Activated T-cell treated with anti-CD3 and anti-CD28 coated beads, Interleukin-2, amount 50 U/mL, for 1 hour (primary cell): Measurements from ENCODE around the gene TAF6.
A peak's percentile ranks its signal among the peaks of the same experiment; 100 is the strongest.
"Not testable (repeated sequence)": the region's sequence is repeated elsewhere in the genome, so short reads cannot be mapped to it uniquely, and the experiment has no call there.

Experiments used
- DNase-seq: peaks from one replicate; pipeline ENCODE4 v3.0.0-alpha.2; 2020

The TAF6 gene

GRCh38 chr7:100152404-100152803 is 33.2 kb upstream of the TAF6 start:
- no peak for DNase-seq

- peak; percentile 94 for DNase-seq
These were observed 29.6 kb upstream of the TAF6 start, which contains the start of gene LAMTOR4 for GRCh38 chr7:100148559-100149328. LAMTOR4 (plus strand) TSS chr7:100148918; CDS start chr7:100148973, 55 bp downstream.

- no peak for DNase-seq
These were observed 29.0 kb upstream of the TAF6 start for GRCh38 chr7:100148225-100148558.

GRCh38 chr7:100147278-100147677 is 28.1 kb upstream of the TAF6 start:
- no peak for DNase-seq

GRCh38 chr7:100146350-100146749 is 27.2 kb upstream of the TAF6 start:
- not testable (repeated sequence) for DNase-seq

GRCh38 chr7:100142461-100142860 is 23.3 kb upstream of the TAF6 start:
- no peak for DNase-seq

GRCh38 chr7:100141555-100141949 is 22.4 kb upstream of the TAF6 start:
- DNase-seq = no peak

GRCh38 chr7:100137851-100138760 is 18.9 kb upstream of the TAF6 start:
- DNase-seq = no peak

- DNase-seq = peak; percentile 70
These were observed 13.6 kb upstream of the TAF6 start for GRCh38 chr7:100132697-100133151.

- no peak for DNase-seq
These were observed 13.0 kb upstream of the TAF6 start for GRCh38 chr7:100132126-100132525.

- peak; percentile 89 for DNase-seq
These were observed 11.7 kb upstream of the TAF6 start for GRCh38 chr7:100130608-100131453.

GRCh38 chr7:100130220-100130607 is 11.1 kb upstream of the TAF6 start:
- not testable (repeated sequence) for DNase-seq

- no peak for DNase-seq
These were observed 9.4 kb upstream of the TAF6 start for GRCh38 chr7:100128637-100128963.

GRCh38 chr7:100127866-100128636 is 8.9 kb upstream of the TAF6 start:
- no peak for DNase-seq

- DNase-seq = peak; percentile 91
These were observed 8.0 kb upstream of the TAF6 start, which contains the start of gene MBLAC1 for GRCh38 chr7:100126931-100127865. MBLAC1 (plus strand) TSS chr7:100126967; CDS start chr7:100127396, 429 bp downstream.

GRCh38 chr7:100126239-100126930 is 7.2 kb upstream of the TAF6 start:
- no peak for DNase-seq

- DNase-seq = no peak
These were observed 5.4 kb upstream of the TAF6 start for GRCh38 chr7:100124301-100125230.

- DNase-seq = no peak
These were observed 3.4 kb upstream of the TAF6 start for GRCh38 chr7:100122568-100122967.

- no peak for DNase-seq
These were observed 2.9 kb upstream of the TAF6 start for GRCh38 chr7:100122067-100122466.
